ENCODE results near the gene GPC3. TPM values are rescaled to one million over a fixed set of nuclear protein-coding genes. Genes with fewer than 3 reads are reported as not detected.

Gene GPC3
- total and polyA plus RNA-seq, 5 donors from 2014 or later = 0.34 to 0.93 (median 0.44) TPM; not detected in 2

- Histone ChIP-seq H3K4me3 (ENCODE audit: low read depth, low read length) (no peak overlapping the region), H3K36me3 (ENCODE audit: control insufficient read depth, insufficient read depth, low read length) (no peaks in the 10 kb centered on the region), H3K27ac (ENCODE audit: insufficient read depth, low read length, poor library complexity, severe bottlenecking) (no peak overlapping the region), H3K4me1 (ENCODE audit: control insufficient read depth, insufficient read depth, low read length, poor library complexity, severe bottlenecking) (no peaks in the 10 kb centered on the region), H3K27me3 (ENCODE audit: control insufficient read depth, insufficient read depth, low read length) (no peaks in the 10 kb centered on the region), H3K9me3 (ENCODE audit: control insufficient read depth in 2 of 2, low read length in 2 of 2) (no peaks in the 10 kb centered on the region)
- peaks cover 0 to 1% (median 0%) of the 10 kb centered on the region in 7 donors for H3K9me3 Mint-ChIP-seq
- H3K36me3 Mint-ChIP-seq = no peaks in the 10 kb centered on the region
- no peaks in the 10 kb centered on the region for H3K4me1 Mint-ChIP-seq
- DNase-seq = no peak
- H3K4me3 Mint-ChIP-seq = no peak overlapping the region
- H3K27me3 Mint-ChIP-seq = no peaks in the 10 kb centered on the region
- H3K27ac Mint-ChIP-seq = no peak overlapping the region
- ATAC-seq (ENCODE audit: low read depth in 2 of 2) = no peak
Observed at GRCh38 chrX:133590703-133591505, 394.5 kb downstream of the GPC3 start.

GRCh38 chrX:133588827-133589226 is 396.6 kb downstream of the GPC3 start:
- H3K9me3 Mint-ChIP-seq = peaks cover 0 to 1% (median 0%) of the 10 kb centered on the region in 7 donors
- H3K27me3 ChIP-seq (ENCODE audit: control insufficient read depth, insufficient read depth, low read length) = no peaks in the 10 kb centered on the region
- H3K4me1 Mint-ChIP-seq = no peaks in the 10 kb centered on the region
- no peaks in the 10 kb centered on the region for H3K4me1 ChIP-seq (ENCODE audit: control insufficient read depth, insufficient read depth, low read length, poor library complexity, severe bottlenecking)
- no peak overlapping the region for H3K4me3 ChIP-seq (ENCODE audit: low read depth, low read length)
- H3K27me3 Mint-ChIP-seq = no peaks in the 10 kb centered on the region
- no peaks in the 10 kb centered on the region for H3K9me3 ChIP-seq (ENCODE audit: control insufficient read depth in 2 of 2, low read length in 2 of 2)
- DNase-seq (no peak), ATAC-seq (ENCODE audit: low read depth in 2 of 2) (no peak)
- H3K27ac Mint-ChIP-seq = no peak overlapping the region
- no peak overlapping the region for H3K27ac ChIP-seq (ENCODE audit: insufficient read depth, low read length, poor library complexity, severe bottlenecking)
- no peak overlapping the region for H3K4me3 Mint-ChIP-seq
- H3K36me3 Mint-ChIP-seq = no peaks in the 10 kb centered on the region
- H3K36me3 ChIP-seq (ENCODE audit: control insufficient read depth, insufficient read depth, low read length) = no peaks in the 10 kb centered on the region

GRCh38 chrX:133587818-133588217 is 397.6 kb downstream of the GPC3 start:
- Mint-ChIP-seq H3K27me3 (no peaks in the 10 kb centered on the region), H3K4me1 (no peaks in the 10 kb centered on the region), H3K4me3 (no peak overlapping the region), H3K27ac (no peak overlapping the region), H3K36me3 (no peaks in the 10 kb centered on the region), H3K9me3 (peaks cover 0 to 5% (median 0%) of the 10 kb centered on the region in 7 donors)
- Histone ChIP-seq H3K4me1 (ENCODE audit: control insufficient read depth, insufficient read depth, low read length, poor library complexity, severe bottlenecking) (no peaks in the 10 kb centered on the region), H3K4me3 (ENCODE audit: low read depth, low read length) (no peak overlapping the region), H3K36me3 (ENCODE audit: control insufficient read depth, insufficient read depth, low read length) (no peaks in the 10 kb centered on the region), H3K9me3 (ENCODE audit: control insufficient read depth in 2 of 2, low read length in 2 of 2) (no peaks in the 10 kb centered on the region), H3K27ac (ENCODE audit: insufficient read depth, low read length, poor library complexity, severe bottlenecking) (no peak overlapping the region), H3K27me3 (ENCODE audit: control insufficient read depth, insufficient read depth, low read length) (no peaks in the 10 kb centered on the region)
- ATAC-seq (ENCODE audit: low read depth in 2 of 2) = no peak
- DNase-seq = no peak

- Histone ChIP-seq H3K27ac (ENCODE audit: insufficient read depth, low read length, poor library complexity, severe bottlenecking) (no peak overlapping the region), H3K36me3 (ENCODE audit: control insufficient read depth, insufficient read depth, low read length) (no peaks in the 10 kb centered on the region), H3K4me1 (ENCODE audit: control insufficient read depth, insufficient read depth, low read length, poor library complexity, severe bottlenecking) (no peaks in the 10 kb centered on the region), H3K27me3 (ENCODE audit: control insufficient read depth, insufficient read depth, low read length) (no peaks in the 10 kb centered on the region), H3K4me3 (ENCODE audit: low read depth, low read length) (no peak overlapping the region), H3K9me3 (ENCODE audit: control insufficient read depth in 2 of 2, low read length in 2 of 2) (no peaks in the 10 kb centered on the region)
- no peaks in the 10 kb centered on the region for H3K4me1 Mint-ChIP-seq
- H3K27me3 Mint-ChIP-seq = no peaks in the 10 kb centered on the region
- no peak overlapping the region for H3K4me3 Mint-ChIP-seq
- ATAC-seq (ENCODE audit: low read depth in 2 of 2) (no peak), DNase-seq (no peak)
- H3K27ac Mint-ChIP-seq = no peak overlapping the region
- H3K36me3 Mint-ChIP-seq = no peaks in the 10 kb centered on the region
- H3K9me3 Mint-ChIP-seq = peaks cover 0 to 4% (median 0%) of the 10 kb centered on the region in 7 donors
Observed at GRCh38 chrX:133587071-133587470, 398.3 kb downstream of the GPC3 start.

GRCh38 chrX:133586443-133586842 is 399.0 kb downstream of the GPC3 start:
- H3K27me3 ChIP-seq (ENCODE audit: control insufficient read depth, insufficient read depth, low read length) = no peaks in the 10 kb centered on the region
- Mint-ChIP-seq H3K4me3 (no peak overlapping the region), H3K4me1 (no peaks in the 10 kb centered on the region), H3K27me3 (no peaks in the 10 kb centered on the region), H3K36me3 (no peaks in the 10 kb centered on the region), H3K27ac (no peak overlapping the region), H3K9me3 (peaks cover 0 to 4% (median 0%) of the 10 kb centered on the region in 7 donors)
- no peaks in the 10 kb centered on the region for H3K4me1 ChIP-seq (ENCODE audit: control insufficient read depth, insufficient read depth, low read length, poor library complexity, severe bottlenecking)
- no peak overlapping the region for H3K4me3 ChIP-seq (ENCODE audit: low read depth, low read length)
- H3K27ac ChIP-seq (ENCODE audit: insufficient read depth, low read length, poor library complexity, severe bottlenecking) = no peak overlapping the region
- no peak for DNase-seq
- H3K9me3 ChIP-seq (ENCODE audit: control insufficient read depth in 2 of 2, low read length in 2 of 2) = no peaks in the 10 kb centered on the region
- H3K36me3 ChIP-seq (ENCODE audit: control insufficient read depth, insufficient read depth, low read length) = no peaks in the 10 kb centered on the region
- ATAC-seq (ENCODE audit: low read depth in 2 of 2) = no peak

- no peaks in the 10 kb centered on the region for H3K36me3 Mint-ChIP-seq
- H3K27ac Mint-ChIP-seq = no peak overlapping the region
- H3K27ac ChIP-seq (ENCODE audit: insufficient read depth, low read length, poor library complexity, severe bottlenecking) = no peak overlapping the region
- no peaks in the 10 kb centered on the region for H3K9me3 ChIP-seq (ENCODE audit: control insufficient read depth in 2 of 2, low read length in 2 of 2)
- ATAC-seq (ENCODE audit: low read depth in 2 of 2) (no peak), DNase-seq (no peak)
- H3K27me3 Mint-ChIP-seq = no peaks in the 10 kb centered on the region
- H3K4me1 ChIP-seq (ENCODE audit: control insufficient read depth, insufficient read depth, low read length, poor library complexity, severe bottlenecking) = no peaks in the 10 kb centered on the region
- H3K4me3 ChIP-seq (ENCODE audit: low read depth, low read length) = no peak overlapping the region
- no peaks in the 10 kb centered on the region for H3K4me1 Mint-ChIP-seq
- H3K36me3 ChIP-seq (ENCODE audit: control insufficient read depth, insufficient read depth, low read length) = no peaks in the 10 kb centered on the region
- no peak overlapping the region for H3K4me3 Mint-ChIP-seq
- H3K9me3 Mint-ChIP-seq = peaks cover 0 to 4% (median 0%) of the 10 kb centered on the region in 7 donors
- no peaks in the 10 kb centered on the region for H3K27me3 ChIP-seq (ENCODE audit: control insufficient read depth, insufficient read depth, low read length)
Observed at GRCh38 chrX:133583825-133584224, 401.6 kb downstream of the GPC3 start.

GRCh38 chrX:133580625-133581024 is 404.8 kb downstream of the GPC3 start:
- no peak overlapping the region for H3K27ac ChIP-seq (ENCODE audit: insufficient read depth, low read length, poor library complexity, severe bottlenecking)
- H3K27me3 ChIP-seq (ENCODE audit: control insufficient read depth, insufficient read depth, low read length) = no peaks in the 10 kb centered on the region
- H3K36me3 ChIP-seq (ENCODE audit: control insufficient read depth, insufficient read depth, low read length) = no peaks in the 10 kb centered on the region
- H3K9me3 ChIP-seq (ENCODE audit: control insufficient read depth in 2 of 2, low read length in 2 of 2) = no peaks in the 10 kb centered on the region
- ATAC-seq (ENCODE audit: low read depth in 2 of 2) (no peak), DNase-seq (no peak)
- H3K36me3 Mint-ChIP-seq = no peaks in the 10 kb centered on the region
- H3K27ac Mint-ChIP-seq = no peak overlapping the region
- H3K27me3 Mint-ChIP-seq = no peaks in the 10 kb centered on the region
- H3K4me1 ChIP-seq (ENCODE audit: control insufficient read depth, insufficient read depth, low read length, poor library complexity, severe bottlenecking) = no peaks in the 10 kb centered on the region
- no peaks in the 10 kb centered on the region for H3K4me1 Mint-ChIP-seq
- peaks cover 0 to 5% (median 0%) of the 10 kb centered on the region in 7 donors for H3K9me3 Mint-ChIP-seq
- H3K4me3 Mint-ChIP-seq = no peak overlapping the region
- no peak overlapping the region for H3K4me3 ChIP-seq (ENCODE audit: low read depth, low read length)

- no peaks in the 10 kb centered on the region for H3K27me3 Mint-ChIP-seq
Observed at GRCh38 chrX:133579631-133580030, 405.8 kb downstream of the GPC3 start.

More at GRCh38 chrX:133579631-133580030, 405.8 kb downstream of the GPC3 start:
- no peaks in the 10 kb centered on the region for H3K4me1 ChIP-seq (ENCODE audit: control insufficient read depth, insufficient read depth, low read length, poor library complexity, severe bottlenecking)
- Mint-ChIP-seq H3K36me3 (no peaks in the 10 kb centered on the region), H3K27ac (no peak overlapping the region), H3K4me1 (no peaks in the 10 kb centered on the region), H3K4me3 (no peak overlapping the region), H3K9me3 (peaks cover 0 to 5% (median 0%) of the 10 kb centered on the region in 7 donors)
- DNase-seq (no peak), ATAC-seq (ENCODE audit: low read depth in 2 of 2) (no peak)
- H3K9me3 ChIP-seq (ENCODE audit: control insufficient read depth in 2 of 2, low read length in 2 of 2) = no peaks in the 10 kb centered on the region
- H3K4me3 ChIP-seq (ENCODE audit: low read depth, low read length) = no peak overlapping the region
- no peaks in the 10 kb centered on the region for H3K36me3 ChIP-seq (ENCODE audit: control insufficient read depth, insufficient read depth, low read length)
- no peak overlapping the region for H3K27ac ChIP-seq (ENCODE audit: insufficient read depth, low read length, poor library complexity, severe bottlenecking)
- no peaks in the 10 kb centered on the region for H3K27me3 ChIP-seq (ENCODE audit: control insufficient read depth, insufficient read depth, low read length)
